ENCODE measurements around the gene NEK7. TPM values are rescaled to one million over a fixed set of nuclear protein-coding genes. Genes with fewer than 3 reads are reported as not detected.

Gene NEK7
- total RNA-seq, 2 donors from 2014 or later = 24.2 to 26.8 TPM

DNA sequence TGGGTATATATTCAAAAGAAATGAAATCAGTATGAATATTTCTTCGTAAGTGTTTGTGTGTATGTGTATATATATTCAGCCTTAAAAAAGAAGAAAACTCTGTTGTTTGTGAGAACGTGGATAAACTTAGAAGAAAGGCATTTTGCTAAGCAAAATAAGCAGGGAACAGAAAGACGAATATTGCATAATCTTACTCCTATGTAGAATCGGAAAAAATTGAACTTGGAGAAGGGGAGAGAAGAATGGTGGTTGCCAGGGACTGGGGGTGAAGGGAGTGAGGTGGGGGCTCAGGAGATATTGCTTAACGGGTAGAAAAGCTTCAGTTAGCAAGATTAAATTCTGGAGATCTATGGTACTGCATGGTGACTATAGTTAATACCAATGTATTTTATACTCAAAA, 40.3 kb upstream of the NEK7 start:
- no peak overlapping the region for H3K4me3 ChIP-seq (ENCODE audit: low read length)
- DNase-seq = no peak
- H3K27me3 Mint-ChIP-seq (ENCODE audit: insufficient read depth) = no peaks in the 10 kb centered on the region
- no peaks in the 10 kb centered on the region for H3K4me1 ChIP-seq (ENCODE audit: control insufficient read depth, insufficient read depth, low read length)
- 90 to 100% methylated on average over 4 to 5 of the region's 5 CpGs for WGBS, 2 experiments (ENCODE audit: insufficient coverage in 1 of 2, insufficient read length in 1 of 2)
- H3K27ac ChIP-seq (ENCODE audit: low read depth, low read length) = no peak overlapping the region
- no peaks in the 10 kb centered on the region for H3K36me3 Mint-ChIP-seq (ENCODE audit: low read depth)
- TF ChIP-seq, protein P1, sequence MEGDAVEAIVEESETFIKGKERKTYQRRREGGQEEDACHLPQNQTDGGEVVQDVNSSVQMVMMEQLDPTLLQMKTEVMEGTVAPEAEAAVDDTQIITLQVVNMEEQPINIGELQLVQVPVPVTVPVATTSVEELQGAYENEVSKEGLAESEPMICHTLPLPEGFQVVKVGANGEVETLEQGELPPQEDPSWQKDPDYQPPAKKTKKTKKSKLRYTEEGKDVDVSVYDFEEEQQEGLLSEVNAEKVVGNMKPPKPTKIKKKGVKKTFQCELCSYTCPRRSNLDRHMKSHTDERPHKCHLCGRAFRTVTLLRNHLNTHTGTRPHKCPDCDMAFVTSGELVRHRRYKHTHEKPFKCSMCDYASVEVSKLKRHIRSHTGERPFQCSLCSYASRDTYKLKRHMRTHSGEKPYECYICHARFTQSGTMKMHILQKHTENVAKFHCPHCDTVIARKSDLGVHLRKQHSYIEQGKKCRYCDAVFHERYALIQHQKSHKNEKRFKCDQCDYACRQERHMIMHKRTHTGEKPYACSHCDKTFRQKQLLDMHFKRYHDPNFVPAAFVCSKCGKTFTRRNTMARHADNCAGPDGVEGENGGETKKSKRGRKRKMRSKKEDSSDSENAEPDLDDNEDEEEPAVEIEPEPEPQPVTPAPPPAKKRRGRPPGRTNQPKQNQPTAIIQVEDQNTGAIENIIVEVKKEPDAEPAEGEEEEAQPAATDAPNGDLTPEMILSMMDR (conservative IDR thresholded peaks at IDR 0.05) = no peak
- no peak overlapping the region for H3K4me3 Mint-ChIP-seq
- H3K9me3 ChIP-seq (ENCODE audit: control insufficient read depth, low read length) = no peaks in the 10 kb centered on the region
- no peaks in the 10 kb centered on the region for H3K36me3 ChIP-seq (ENCODE audit: control insufficient read depth, insufficient read depth, low read length)
- no peak overlapping the region for H3K9ac ChIP-seq (ENCODE audit: extremely low read depth, low read length, poor library complexity, severe bottlenecking)
- H3K4me1 Mint-ChIP-seq = no peaks in the 10 kb centered on the region
- H3K27me3 ChIP-seq (ENCODE audit: control insufficient read depth, insufficient read depth, low read length, poor library complexity, severe bottlenecking) = no peaks in the 10 kb centered on the region
- H3K9me3 Mint-ChIP-seq = no peaks in the 10 kb centered on the region
- no peak overlapping the region for H3K27ac Mint-ChIP-seq

- no peak overlapping the region for H3K4me3 ChIP-seq (ENCODE audit: low read length)
- DNase-seq = no peak
- no peak overlapping the region for H3K27ac ChIP-seq (ENCODE audit: low read depth, low read length)
- H3K9me3 Mint-ChIP-seq = no peaks in the 10 kb centered on the region
- H3K27ac Mint-ChIP-seq = no peak overlapping the region
- H3K9me3 ChIP-seq (ENCODE audit: control insufficient read depth, low read length) = no peaks in the 10 kb centered on the region
- no peaks in the 10 kb centered on the region for H3K4me1 Mint-ChIP-seq
- H3K27me3 Mint-ChIP-seq (ENCODE audit: insufficient read depth) = no peaks in the 10 kb centered on the region
- H3K36me3 Mint-ChIP-seq (ENCODE audit: low read depth) = no peaks in the 10 kb centered on the region
- H3K9ac ChIP-seq (ENCODE audit: extremely low read depth, low read length, poor library complexity, severe bottlenecking) = no peak overlapping the region
- no peaks in the 10 kb centered on the region for H3K27me3 ChIP-seq (ENCODE audit: control insufficient read depth, insufficient read depth, low read length, poor library complexity, severe bottlenecking)
- TF ChIP-seq, protein P1 (conservative IDR thresholded peaks at IDR 0.05) = no peak
- no peaks in the 10 kb centered on the region for H3K36me3 ChIP-seq (ENCODE audit: control insufficient read depth, insufficient read depth, low read length)
- 100% methylated on average over 1 of the region's 1 CpG for WGBS, 2 experiments (ENCODE audit: insufficient coverage in 1 of 2, insufficient read length in 1 of 2)
- H3K4me1 ChIP-seq (ENCODE audit: control insufficient read depth, insufficient read depth, low read length) = no peaks in the 10 kb centered on the region
- H3K4me3 Mint-ChIP-seq = no peak overlapping the region
Observed at GRCh38 chr1:198117267-198117666, 39.5 kb upstream of the NEK7 start.

DNA sequence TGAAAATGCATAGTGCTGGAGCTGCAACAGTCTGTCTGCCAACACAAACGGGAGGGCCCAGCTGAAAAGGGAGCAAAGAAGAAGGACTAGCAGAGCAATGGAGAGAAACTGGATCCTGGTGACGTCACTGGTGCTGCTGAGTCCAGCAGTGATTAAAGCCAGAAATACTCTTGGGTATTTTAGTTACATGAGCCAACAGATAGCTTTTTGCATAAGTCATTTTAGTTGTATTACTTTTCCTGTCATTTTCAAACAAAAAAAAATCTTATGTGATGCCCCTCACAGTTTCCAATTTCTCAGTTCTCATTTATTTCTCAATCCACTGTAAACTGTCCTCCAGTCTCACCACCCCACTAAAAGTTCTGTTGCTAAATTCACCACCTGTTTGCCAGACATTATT, 38.7 kb upstream of the NEK7 start:
- Histone ChIP-seq H3K4me1 (ENCODE audit: control insufficient read depth, insufficient read depth, low read length) (no peaks in the 10 kb centered on the region), H3K27ac (ENCODE audit: low read depth, low read length) (no peak overlapping the region), H3K9me3 (ENCODE audit: control insufficient read depth, low read length) (no peaks in the 10 kb centered on the region), H3K27me3 (ENCODE audit: control insufficient read depth, insufficient read depth, low read length, poor library complexity, severe bottlenecking) (no peaks in the 10 kb centered on the region), H3K9ac (ENCODE audit: extremely low read depth, low read length, poor library complexity, severe bottlenecking) (no peak overlapping the region), H3K4me3 (ENCODE audit: low read length) (no peak overlapping the region), H3K36me3 (ENCODE audit: control insufficient read depth, insufficient read depth, low read length) (no peaks in the 10 kb centered on the region)
- no peak for DNase-seq
- TF ChIP-seq, protein P1 (conservative IDR thresholded peaks at IDR 0.05) = no peak
- H3K36me3 Mint-ChIP-seq (ENCODE audit: low read depth) = no peaks in the 10 kb centered on the region
- H3K4me3 Mint-ChIP-seq = no peak overlapping the region
- H3K27ac Mint-ChIP-seq = no peak overlapping the region
- no peaks in the 10 kb centered on the region for H3K9me3 Mint-ChIP-seq
- 91 to 100% methylated on average over 2 of the region's 2 CpGs for WGBS, 2 experiments (ENCODE audit: insufficient coverage in 1 of 2, insufficient read length in 1 of 2)
- no peaks in the 10 kb centered on the region for H3K27me3 Mint-ChIP-seq (ENCODE audit: insufficient read depth)
- no peaks in the 10 kb centered on the region for H3K4me1 Mint-ChIP-seq

Data from endodermal cell (in vitro differentiated cells).